GM21360 (cell line): ENCODE data around the gene INF2.
"Not testable (repeated sequence)": the region's sequence is repeated elsewhere in the genome, so short reads cannot be mapped to it uniquely, and the experiment has no call there.

Source experiments
- ATAC-seq: cut with Tn5 transposase; IDR thresholded peaks from one replicate; pipeline ENCODE4 v1.9.1; 2021; ENCODE audit warnings: mild to moderate bottlenecking, moderate library complexity; ENCODE audit not compliant: unreplicated experiment

Gene INF2

DNA sequence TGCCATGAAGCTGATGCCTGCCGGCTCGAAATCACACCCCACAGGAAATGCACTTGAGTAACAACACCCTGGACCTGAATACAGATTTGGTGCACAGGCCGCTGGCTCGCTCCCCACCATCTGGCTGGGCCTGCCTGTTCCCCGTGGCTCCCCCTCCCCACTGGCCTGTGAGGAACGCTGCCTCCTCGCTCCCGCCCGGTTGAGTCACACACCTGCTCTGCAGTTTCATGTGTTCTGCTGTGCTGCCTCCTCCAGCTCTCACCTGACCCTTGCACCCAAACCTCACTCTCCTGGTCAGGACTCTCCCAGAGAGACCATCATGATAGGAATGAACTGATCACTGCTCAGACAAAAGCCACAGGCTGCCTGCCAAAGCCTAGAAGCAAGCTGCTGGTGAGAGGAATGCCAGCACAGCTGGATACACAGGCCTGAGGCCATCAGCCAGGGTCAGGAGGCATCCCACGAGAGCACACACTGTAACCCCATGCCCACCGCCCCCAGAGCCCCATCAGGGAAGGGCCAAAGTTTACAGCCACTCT is 59.8 kb downstream of the INF2 start:
- no peak for ATAC-seq

DNA sequence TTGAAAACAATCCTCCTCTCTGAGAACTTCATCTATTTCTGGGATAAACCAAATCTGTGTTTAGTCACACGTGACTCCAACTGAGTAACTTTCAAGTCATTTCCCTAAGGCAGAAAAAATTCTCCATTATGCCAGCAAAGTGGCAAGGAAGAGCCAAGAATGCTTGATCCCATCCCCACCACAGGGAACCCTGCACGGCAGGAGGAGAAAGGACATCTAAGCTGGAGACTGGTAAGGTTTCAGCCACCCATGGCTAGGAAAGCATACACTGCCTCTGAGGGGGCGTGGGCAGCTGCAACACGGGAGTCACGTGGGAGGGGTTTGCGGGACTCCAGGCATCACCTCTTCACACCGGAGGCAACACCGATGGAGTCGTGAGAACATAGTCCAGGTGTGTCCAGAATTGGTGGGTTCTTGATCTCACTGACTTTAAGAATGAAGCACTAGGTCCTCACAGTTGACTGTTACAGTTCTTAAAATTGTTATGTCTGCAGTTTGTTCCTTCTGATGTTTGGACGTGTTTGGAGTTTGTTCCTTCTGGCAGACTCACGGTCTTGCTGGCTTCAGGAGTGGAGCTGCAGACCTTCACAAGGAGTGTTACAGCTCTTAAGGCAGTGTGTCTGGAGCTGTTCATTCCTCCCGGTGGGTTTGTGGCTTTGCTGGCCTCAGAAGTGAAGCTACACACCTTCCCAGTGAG is 60.8 kb downstream of the INF2 start:
- no peak for ATAC-seq

DNA sequence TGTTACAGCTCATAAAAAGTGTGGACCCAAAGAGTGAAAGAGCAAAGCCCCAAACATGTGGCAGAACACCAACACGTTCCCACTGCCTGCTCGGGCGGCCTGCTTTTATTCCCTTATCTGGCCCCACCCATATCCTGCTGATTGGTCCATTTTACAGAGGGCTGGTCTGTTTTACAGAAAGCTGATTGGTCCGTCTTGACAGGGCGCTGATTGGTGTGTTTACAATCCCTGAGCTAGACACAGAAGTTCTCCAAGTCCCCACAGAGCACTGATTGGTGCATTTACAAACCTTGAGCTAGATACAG is 61.3 kb downstream of the INF2 start:
- not testable (repeated sequence) for ATAC-seq

DNA sequence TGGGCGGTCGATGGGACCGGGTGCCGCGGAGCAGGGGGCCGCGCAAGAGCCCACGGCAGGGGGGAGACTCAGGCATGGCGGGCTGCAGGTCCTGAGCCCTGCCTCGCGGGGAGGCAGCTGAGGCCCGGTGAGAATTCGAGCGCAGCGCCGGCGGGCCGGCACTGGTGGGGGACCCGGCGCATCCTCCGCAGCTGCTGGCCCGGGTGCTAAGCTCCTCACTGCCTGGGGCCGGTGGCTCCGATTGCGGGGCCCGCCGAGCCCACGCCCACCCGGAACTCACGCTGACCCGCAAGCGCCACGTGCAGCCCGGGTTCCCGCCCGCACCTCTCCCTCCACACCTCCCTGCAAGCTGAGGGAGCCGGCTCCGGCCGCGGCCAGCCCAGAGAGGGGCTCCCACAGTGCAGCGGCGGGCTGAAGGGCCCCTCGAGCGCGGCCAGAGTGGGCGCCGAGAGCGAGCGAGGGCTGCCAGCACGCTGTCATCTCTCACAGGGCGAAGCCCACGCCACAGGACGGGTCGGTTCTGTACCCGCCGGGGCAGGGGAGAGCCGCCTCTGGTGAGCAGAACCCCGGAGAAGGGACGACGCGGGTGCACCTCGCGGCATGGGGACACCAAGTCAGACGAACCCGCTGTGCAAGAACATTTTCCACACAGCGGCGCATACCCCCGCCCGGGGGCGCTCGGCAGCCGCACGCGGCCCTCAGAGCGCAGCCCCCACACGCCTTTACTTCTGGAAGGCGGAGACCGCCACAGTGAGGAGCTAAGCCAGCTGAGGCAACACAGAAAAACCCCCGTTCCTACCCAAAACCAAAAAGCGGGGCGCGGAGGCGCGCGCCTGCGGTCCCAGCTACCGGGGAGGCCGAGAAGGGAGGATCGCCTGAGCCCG is 62.4 kb downstream of the INF2 start:
- no peak for ATAC-seq

DNA sequence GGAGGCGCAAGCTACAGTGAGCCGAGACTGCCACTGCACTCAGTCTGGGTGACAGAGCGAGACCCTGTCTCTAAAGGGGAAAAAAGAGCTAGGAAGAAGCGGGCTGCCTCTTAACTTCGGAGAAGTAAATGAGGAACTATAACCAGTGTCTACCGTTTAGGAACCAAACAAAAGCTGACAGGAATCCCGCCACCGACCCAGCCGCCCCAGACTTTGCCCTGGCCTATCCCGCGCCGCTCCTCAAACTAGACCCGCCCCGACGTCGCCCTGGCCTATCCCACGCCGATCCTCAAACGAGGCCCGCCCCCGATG is 63.0 kb downstream of the INF2 start:
- no peak for ATAC-seq

DNA sequence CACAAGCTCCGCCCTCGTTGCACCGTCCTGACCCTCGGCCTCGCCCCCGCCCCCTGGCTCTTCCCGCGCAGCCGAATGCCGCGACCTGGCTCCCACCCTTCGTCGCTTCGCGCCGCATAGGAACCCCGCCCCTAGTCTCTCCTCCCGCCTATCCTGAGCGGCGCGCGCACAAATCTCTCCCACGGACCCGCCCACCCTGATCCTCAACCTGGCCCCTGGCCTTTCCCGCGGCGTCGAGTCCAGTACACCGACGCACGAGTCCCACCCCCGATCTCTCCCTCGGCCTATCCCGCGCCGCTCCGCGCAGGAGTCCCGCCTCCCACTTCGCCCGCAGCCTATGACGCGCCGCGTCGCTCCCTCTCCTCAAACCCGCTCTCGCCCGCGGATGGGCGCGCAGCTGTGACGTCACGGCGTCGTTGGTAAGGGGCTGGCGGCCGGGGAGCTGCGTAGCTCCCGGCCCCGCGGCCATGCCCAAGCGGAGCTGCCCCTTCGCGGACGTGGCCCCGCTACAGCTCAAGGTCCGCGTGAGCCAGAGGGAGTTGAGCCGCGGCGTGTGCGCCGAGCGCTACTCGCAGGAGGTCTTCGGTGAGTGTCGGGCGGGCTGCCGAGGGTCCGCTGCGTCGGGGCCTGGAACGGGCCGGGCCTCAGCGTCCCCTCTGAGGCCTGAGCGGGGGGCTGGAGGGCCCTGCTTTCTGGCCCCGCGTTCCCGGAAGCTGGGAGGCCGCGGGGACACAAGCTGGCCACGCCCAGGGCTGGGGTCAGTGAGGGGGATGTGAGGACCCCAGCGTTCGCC is 63.5 kb downstream of the INF2 start, which contains the start of gene SIVA1:
SIVA1 (plus strand) TSS at position 413 of the 793 bp plus-strand sequence; CDS start at position 468, 55 bp downstream.
- ATAC-seq = peak; percentile 83

DNA sequence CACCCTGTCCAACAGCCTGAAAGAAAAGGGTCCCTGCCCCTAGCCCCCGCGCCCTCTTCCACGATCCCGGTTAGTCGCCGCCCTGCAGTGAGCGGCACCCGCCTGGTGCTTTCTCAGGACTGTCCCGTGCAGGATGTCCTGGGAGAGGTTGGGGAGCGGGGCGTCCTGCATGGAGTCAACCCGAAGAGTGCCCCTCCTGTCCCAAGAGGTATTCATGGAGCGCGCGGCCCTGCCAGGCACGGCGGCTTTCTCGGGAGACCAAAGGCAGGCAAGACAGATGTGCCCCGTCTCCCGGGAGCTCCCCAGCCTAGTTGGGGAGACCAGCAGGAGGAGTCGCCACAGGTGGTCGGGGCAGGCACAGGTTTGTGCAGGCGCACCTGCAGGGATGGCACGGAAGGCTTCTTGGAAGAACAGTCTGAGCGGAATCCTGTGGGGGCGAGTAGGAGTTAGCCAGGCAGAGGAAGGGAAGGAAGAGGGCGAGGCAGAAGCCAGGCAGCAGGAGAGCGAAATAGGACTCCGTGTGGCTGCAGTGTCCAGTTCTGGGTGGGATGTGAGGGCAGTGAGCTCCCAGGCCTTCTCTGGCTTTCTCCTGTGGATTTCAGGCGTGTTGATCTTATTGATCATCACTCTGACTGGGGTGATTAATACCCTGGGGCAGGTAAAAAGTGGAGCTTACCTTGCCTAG is 64.3 kb downstream of the INF2 start:
- ATAC-seq = no peak

DNA sequence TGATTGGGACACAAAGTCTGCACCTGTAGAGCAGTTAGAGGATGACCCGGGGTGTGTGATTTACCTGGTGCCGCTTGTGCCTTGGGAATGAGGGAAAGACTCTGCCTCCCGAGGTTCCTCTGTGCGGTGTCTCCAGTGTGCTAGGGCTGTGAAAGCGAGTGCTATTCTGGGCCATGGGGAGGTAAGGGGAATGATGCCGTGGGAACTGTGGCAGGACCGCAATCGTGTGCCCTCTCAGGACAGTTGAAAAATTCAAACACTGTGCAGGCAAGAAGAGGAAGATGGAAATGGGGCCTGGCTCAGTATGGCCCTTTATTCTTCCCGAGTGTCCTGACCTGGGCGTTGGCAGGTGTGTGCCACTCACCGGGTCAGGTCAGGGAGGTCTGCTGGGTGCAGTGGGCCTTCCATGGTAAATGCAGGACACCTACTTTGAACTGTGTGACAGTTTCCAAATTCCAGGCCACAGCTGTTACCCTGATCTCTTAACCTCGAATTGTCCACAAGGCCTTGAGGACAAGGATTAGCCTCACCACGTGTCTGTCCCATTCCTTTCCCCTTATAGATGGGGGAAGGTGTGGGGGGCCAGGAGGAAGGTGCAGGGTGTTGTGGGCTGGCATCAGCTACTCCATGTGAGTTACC is 64.9 kb downstream of the INF2 start:
- ATAC-seq = no peak

DNA sequence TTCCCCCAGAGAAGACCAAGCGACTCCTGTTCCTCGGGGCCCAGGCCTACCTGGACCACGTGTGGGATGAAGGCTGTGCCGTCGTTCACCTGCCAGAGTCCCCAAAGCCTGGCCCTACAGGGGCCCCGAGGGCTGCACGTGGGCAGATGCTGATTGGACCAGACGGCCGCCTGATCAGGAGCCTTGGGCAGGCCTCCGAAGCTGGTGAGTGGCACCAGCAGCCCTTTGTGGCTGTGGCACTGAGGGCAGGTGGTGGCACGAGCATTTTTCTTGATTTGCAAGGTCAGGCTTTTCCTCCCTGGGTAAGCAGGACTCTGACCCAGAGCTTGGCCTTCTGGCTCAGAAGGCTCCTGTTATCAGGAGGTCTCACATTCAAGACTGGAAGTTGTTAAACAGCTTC is 66.2 kb downstream of the INF2 start:
- no peak for ATAC-seq

DNA sequence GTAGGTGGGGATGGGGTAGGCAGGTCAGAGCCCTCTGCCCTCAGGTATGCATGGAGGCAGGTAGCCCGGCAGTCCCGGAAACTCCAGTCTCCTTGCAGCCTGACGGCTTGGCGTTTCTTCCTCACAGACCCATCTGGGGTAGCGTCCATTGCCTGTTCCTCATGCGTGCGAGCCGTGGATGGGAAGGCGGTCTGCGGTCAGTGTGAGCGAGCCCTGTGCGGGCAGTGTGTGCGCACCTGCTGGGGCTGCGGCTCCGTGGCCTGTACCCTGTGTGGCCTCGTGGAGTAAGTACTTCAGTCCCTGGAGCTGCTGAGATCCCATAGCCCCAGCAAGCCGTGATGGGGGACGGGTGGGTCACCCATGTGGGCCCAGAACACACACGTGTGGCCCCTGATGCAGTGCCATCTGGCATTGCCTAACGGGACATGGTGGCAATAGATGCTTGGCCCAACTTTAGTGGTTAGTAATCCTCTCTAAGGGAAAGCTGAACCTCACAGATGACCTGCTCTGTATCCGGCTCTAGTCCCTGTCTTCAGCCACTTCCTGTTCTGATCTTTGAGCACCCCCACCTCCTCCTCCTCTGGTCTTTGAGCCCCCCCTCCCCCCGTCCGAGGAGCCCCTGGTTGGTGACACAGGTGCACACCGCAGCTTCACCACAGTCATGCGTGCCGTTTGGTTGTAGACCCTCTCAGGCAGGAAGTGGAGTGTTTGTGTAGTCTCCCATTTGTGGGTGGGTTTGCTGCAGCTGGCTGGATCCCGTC is 67.2 kb downstream of the INF2 start:
- no peak for ATAC-seq

DNA sequence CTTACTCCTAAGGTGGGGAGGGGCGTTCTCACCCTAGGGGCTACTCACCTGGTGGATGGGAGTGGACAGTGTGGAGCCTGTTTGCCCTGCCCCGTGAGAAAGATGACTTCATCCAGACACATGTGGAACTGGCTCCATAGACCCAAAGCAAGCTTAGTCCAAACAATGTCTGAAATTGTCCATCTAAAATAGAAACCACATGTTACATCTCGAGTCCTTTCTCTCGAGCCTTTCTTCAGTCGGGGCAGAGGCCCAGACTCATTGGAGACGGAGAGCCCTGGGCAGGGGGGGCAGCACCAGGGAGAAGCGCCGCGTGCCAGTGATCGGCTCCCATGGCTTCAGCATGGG is 67.8 kb downstream of the INF2 start:
- no peak for ATAC-seq

DNA sequence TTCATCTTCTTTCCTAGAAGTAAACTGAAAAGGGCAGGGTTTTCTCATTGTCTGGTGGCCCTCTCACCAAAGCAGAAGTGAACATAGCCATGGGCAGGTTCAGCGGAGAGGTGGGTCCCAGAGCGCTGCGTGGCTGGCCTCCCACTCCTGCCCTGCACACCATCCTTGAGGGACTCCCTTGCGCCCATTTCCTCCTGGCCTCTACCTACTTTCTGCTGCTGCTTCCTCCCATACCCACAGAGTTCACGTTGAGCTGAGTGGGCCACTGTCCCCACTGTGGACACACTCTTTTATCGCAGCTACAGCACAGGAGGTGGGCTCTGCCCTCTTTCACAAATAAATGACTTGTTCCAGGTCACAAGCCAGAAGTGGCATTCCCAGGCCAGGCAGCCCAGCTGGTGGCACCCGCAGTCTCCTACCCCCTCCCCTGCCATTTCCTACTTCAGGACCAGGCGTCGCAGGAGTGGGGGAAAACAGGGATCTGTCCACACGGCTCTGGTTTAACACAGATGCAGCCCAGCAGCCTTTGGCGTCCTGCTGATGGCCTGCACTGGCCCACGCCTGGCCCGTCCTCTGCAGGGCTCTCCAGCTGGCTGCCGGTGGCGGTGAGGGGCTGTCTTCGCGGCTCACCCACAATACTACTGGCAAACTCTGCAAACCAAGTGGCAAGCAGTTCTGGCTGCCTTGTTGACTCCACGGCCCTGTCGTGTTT is 68.4 kb downstream of the INF2 start:
- ATAC-seq = no peak

DNA sequence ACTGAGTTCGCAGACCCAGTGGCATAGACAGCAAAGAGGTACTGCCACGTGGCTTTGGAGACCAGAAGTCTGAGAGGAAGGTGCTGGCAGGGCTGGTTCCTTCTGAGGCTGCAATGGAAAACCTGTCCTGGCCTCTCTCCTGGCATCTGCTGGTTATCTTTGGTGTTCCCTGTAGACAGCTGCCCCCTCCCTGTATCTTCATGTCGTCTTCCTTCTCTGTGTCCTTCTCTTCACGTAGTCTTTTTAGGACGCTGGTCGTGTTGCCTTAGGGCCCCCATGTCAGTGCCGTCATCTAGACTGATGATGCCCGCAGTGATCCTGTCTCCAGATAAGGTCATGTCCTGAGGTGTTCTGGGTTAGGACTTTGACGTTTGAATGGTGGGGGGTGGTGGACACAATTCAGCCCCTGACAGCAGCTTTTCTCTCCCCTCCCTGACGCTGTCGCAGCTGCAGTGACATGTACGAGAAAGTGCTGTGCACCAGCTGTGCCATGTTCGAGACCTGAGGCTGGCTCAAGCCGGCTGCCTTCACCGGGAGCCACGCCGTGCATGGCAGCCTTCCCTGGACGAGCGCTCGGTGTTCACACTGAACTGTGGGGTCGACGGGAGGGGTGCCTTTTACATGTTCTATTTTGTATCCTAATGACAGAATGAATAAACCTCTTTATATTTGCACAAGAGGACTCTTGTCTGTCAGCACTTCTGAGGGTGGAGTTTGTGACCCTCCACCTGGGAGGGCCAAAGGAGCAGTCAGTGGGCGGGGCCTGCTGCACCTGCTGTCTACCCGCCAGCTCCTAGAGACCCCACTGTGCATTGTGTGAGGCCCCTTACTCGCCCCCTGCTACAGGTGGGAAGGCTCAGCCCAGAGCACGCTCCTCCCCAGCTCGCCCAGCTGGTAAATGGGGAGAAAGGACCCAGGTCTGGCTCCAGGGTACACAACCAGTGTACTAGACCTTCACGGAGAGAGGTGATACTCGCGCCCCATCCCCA is 69.9 kb downstream of the INF2 start:
- ATAC-seq = no peak

DNA sequence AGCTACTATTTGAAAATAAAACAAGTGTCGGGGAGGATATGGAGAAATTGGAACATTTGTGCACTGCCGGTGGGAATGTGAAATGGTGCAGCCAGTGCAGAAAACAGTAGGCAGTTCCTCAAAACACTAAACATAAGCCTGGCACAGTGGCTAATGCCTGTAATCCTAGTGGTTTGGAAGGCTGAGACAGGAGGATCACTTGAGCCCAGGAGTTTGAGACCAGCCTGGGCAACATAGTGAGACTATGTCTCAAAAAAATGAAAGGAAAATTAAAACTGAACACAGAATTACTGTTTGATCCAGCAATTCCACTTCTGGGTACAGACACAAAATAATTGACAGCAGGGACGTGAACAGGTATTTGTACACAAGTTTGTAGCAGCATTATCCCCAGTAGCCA is 76.1 kb downstream of the INF2 start:
- ATAC-seq = no peak

DNA sequence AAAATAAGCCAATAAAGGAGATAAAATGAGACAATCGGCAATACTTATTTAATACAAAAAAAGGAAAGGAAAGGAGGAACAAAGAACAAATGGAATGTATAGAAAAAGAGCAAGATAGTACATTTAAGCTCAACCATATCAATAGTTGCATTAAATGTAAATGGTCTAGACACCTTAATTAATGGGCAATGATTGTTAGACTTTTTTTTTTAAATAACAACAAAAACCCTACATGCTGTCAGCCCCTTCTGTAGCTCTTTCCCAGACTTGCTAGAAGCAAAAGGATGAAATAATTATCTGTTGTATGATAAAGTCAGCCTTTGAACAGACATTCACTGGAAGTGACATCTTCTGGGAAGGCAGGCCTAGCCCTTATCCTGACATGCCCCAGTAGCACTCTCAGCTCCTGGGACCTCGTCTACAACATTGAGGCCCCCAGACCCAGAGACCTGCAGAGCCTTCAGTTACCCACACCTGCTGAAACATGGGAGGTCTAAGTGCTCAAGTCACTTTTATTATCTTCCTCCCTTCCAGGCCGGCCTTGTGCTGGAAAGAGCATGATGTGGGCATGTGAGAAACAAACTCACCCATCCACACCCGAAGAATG is 76.9 kb downstream of the INF2 start:
- ATAC-seq = no peak

DNA sequence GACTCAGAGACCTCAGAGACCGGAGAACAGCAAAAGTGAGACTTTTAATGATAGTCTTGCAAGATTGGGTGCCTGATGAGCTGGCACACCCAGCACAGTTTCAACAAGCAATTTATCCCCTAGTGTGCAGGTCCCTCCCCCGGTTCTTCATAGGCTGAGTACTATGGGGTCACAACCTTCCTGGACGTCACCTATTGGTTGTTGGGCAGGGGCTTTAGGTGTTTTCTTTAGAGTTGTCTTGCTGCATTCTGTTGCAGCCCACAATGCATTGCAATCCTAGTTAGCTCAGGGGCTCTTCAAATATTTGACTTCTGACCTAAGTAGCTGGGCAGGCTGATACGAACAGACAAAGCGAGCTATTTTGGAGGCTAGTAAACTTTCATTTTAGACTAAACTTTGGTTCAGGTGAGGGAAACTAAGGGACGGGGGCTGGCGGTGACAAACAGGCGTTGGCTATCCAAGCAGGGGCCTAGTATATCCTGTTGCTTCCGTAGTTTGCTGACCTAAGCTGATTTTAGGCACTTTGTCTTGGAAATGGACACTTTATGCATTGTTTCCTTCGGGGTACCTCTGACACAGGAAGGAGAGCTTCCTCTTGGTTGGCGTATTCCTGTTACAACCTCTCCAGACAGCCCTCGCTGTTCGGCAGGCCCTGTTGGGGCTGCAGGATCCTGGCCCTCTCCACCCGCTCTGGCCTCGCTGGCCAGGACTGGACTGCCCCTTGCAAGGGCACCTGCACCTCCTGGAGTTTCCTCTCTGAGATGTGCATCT is 77.6 kb downstream of the INF2 start:
- ATAC-seq = no peak

DNA sequence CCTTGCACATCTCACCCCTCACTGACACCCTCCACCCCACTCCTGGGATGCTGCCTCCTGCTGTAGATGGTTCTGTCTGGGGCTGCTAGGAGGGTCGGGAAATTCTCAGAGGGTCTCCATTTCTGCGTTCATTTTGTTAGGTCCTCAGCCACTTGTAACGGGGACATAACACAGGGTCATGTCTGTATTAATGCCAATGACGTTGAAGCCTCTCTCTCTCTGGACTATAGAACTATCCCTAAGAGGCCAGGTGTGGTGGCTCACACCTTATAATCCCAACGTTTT is 78.2 kb downstream of the INF2 start:
- ATAC-seq = no peak
